Activated CD4-positive, alpha-beta T cell treated with anti-CD3 and anti-CD28 coated beads, Interleukin-2, amount 10 ng/mL, durations not matched to agents 7 days and 5 days (primary cell): ENCODE measurements around the gene EXOSC2. TPM values are rescaled to one million over a fixed set of nuclear protein-coding genes. Genes with fewer than 3 reads are reported as not detected.

Experiments
- CTCF ChIA-PET: fragments of 350-600 bp; sonication (Branson Sonifier 250); formaldehyde crosslinking; loops from one replicate; lab custom pipeline; 2021; ENCODE audit warnings: antibody characterized with exemption; lab: Charles Lee
- POLR2A ChIA-PET: fragments of 350-600 bp; sonication (Branson Sonifier 250); formaldehyde crosslinking; loops from one replicate; lab custom pipeline; 2021; ENCODE audit warnings: antibody characterized with exemption; lab: Charles Lee
- DNase-seq: peaks from one replicate; pipeline ENCODE4 v3.0.0-alpha.2; 2020
- H3K27ac Mint-ChIP-seq: one replicate; pipeline ENCODE4 v1.8.0; 2021; ENCODE audit warnings: mild to moderate bottlenecking, moderate library complexity, mixed read lengths
- H3K27me3 Mint-ChIP-seq: one replicate; pipeline ENCODE4 v1.8.0; 2021; ENCODE audit warnings: mixed read lengths
- H3K36me3 Mint-ChIP-seq: one replicate; pipeline ENCODE4 v1.8.0; 2021; ENCODE audit warnings: low read depth, mixed read lengths
- H3K4me1 Mint-ChIP-seq: one replicate; pipeline ENCODE4 v1.8.0; 2021; ENCODE audit warnings: mixed read lengths
- H3K4me3 Mint-ChIP-seq: one replicate; pipeline ENCODE4 v1.8.0; 2021; ENCODE audit warnings: mild to moderate bottlenecking, moderate library complexity, mixed read lengths
- H3K9me3 Mint-ChIP-seq: one replicate; pipeline ENCODE4 v1.8.0; 2021; ENCODE audit warnings: mixed read lengths
- total RNA-seq, 2 experiments: library from RNA; stranded (reverse); gene quantifications; one replicate each; pipeline ENCODE4 v1.2.3, GENCODE V29; 2021

EXOSC2 gene
- total RNA-seq, 2 experiments from 2014 or later: 49.7 to 60.8 TPM

DNA sequence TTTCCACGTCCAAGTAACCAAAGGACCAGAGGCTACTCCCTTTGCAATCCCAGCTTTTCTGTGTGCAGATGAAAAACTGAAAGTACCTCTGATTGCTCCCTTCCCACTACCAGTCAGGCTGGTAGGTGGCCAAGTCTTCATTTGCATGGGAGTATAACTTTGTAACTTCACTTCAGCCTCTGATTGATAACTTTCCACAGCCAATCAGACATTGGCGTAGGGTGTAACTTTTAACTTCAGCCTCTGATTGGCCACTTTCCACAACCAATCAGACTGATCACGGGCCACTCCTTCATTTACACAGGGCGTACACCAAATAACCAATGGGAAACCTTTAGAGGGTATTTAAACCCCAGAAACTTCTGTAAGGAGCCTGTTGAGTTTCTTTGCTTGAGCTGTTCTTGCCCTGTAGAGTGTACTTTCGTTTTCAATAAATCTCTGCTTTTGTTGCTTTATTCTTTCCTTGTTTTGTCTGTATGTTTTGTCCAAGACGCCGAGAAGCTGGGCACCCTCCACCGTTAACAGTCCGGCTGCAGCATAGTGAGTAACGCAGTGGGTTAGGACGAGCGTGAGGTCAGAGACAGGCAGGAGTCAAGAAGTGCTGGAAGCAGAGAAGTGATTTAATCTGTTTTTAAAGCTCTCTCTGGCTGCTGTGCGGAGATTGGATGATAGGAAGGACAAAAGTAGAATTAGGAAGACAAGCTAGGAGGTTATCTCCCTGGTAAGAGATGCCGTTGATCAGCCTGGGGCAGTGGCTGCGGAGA lies 3.5 kb upstream of the EXOSC2 start:
- Mint-ChIP-seq H3K27ac (no peak overlapping the region), H3K4me3 (no peak overlapping the region), H3K36me3 (peaks cover 9% of the 10 kb centered on the region), H3K9me3 (peaks cover 2% of the 10 kb centered on the region), H3K27me3 (peaks cover 3% of the 10 kb centered on the region), H3K4me1 (peaks cover 41% of the 10 kb centered on the region)
- DNase-seq: no peak
- ChIA-PET POLR2A (no interaction called here), CTCF (interaction anchor here (0.9 to 1.3 kb wide), 2 partner anchors 11 to 106 kb away, joined by 4 read pairs; no protein-coding TSS in a partner anchor)

DNA sequence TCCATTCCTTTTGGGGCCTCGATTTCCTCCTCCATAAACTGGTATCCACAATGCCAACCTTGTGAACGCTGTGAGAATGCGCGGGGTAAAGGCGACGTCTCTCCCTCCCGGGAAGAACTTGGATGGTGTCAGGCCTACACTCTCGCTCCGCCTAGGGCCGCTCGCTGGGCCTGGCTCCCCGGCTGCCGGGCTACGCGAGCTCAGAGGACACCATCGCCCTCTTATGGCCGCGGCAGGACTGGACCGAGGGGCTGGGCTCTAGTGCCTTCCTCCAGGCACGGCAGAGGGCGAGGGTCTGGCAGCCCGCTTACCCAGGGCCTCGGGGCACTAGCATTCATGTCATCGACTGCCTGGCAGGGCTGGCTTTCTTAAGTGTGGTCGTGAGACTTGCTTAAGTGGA lies 1.3 kb upstream of the EXOSC2 start:
- Mint-ChIP-seq H3K27me3 (peaks cover 3% of the 10 kb centered on the region), H3K4me1 (peaks cover 60% of the 10 kb centered on the region), H3K27ac (peak overlapping the region; percentile 58), H3K36me3 (peaks cover 27% of the 10 kb centered on the region), H3K9me3 (peaks cover 2% of the 10 kb centered on the region), H3K4me3 (no peak overlapping the region)
- no peak for DNase-seq
- CTCF ChIA-PET: interaction anchor here (1.3 to 2.2 kb wide), 3 partner anchors 9 to 14 kb away, joined by 5 to 10 read pairs (median 7); no protein-coding TSS in a partner anchor
- POLR2A ChIA-PET: no interaction called here

DNA sequence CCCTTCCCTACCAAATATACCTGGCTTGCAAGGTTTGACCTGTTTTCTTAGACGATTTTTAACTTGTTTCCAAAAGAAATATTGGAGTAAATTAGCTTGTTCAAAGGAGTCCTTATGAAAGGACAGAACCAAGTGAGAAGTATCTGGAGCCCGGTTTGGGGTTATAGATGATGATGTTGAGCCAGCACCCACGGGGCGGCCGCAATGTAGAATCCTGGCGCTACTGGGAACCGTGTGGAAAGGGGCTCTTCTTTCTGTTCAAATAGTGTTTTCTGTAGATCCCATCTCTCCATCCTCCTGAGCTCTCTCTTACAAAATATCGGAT lies 517 bp upstream of the EXOSC2 start:
- POLR2A ChIA-PET: interaction anchor here (0.6 kb wide), 1 partner anchor 146 kb away, joined by 9 read pairs; no protein-coding TSS in a partner anchor
- Mint-ChIP-seq H3K36me3 (peaks cover 32% of the 10 kb centered on the region), H3K27ac (peak overlapping the region; percentile 95), H3K4me3 (peak overlapping the region; percentile 94), H3K9me3 (peaks cover 2% of the 10 kb centered on the region), H3K27me3 (no peaks in the 10 kb centered on the region), H3K4me1 (peaks cover 56% of the 10 kb centered on the region)
- CTCF ChIA-PET: interaction anchor here (1.3 to 2.2 kb wide), 3 partner anchors 8 to 14 kb away, joined by 5 to 10 read pairs (median 7); no protein-coding TSS in a partner anchor
- DNase-seq: no peak

DNA sequence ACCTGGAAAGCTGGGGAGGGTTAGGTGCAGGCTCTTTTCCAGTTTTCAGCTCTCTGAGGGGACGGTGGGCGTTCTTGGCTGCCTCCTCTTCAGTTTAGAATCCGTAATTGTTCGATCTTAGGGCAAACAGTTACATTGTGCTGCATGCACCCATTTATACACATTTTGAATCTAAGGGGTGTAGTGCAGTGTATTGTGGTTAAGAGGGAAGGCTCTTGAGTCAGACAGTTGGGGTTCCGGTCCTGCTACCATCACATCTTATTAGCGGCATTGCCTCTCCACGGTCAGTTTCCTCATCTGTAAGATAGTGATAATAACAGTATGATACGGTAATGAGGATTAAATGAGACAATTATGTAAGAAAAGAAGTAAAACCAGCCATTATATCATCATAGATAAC lies 625 bp downstream of the EXOSC2 start:
- peaks cover 2% of the 10 kb centered on the region for H3K9me3 Mint-ChIP-seq
- H3K4me3 Mint-ChIP-seq: peak overlapping the region; percentile 94
- H3K27me3 Mint-ChIP-seq: no peaks in the 10 kb centered on the region
- peak; percentile 16 for DNase-seq
- ChIA-PET CTCF (interaction anchor here (1.5 kb wide), 1 partner anchor 12 kb away, joined by 7 read pairs; no protein-coding TSS in a partner anchor), POLR2A (no interaction called here)
- H3K27ac Mint-ChIP-seq: peak overlapping the region; percentile 95
- peaks cover 63% of the 10 kb centered on the region for H3K4me1 Mint-ChIP-seq
- H3K36me3 Mint-ChIP-seq: peaks cover 42% of the 10 kb centered on the region

DNA sequence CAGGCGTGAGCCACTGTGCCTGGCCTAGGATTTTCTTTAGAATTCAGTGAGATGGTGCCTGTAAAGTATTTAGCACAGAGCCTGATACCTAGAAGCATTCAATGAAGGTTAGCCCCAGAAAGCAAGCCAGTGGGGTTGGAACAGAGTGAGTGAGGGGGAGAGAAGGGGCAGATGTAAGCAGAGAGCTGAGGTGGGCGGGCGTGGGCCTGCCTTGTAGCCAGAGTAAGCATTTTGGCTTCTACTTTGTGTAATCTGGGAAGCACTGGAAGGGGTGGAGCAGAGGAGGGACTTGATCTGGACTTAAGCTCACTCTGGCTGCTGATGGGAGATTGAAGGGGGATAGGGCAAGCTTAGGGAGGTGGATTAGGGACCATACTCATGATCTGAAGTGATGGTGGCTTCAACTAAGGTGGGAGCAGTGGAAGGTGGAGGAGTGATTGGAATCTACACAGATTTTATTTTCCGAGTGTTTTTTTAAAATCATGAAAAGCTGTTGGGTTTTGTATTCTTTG lies 2.6 kb downstream of the EXOSC2 start:
- CTCF ChIA-PET: no interaction called here
- no peak for DNase-seq
- peaks cover 46% of the 10 kb centered on the region for H3K36me3 Mint-ChIP-seq
- H3K4me3 Mint-ChIP-seq: no peak overlapping the region
- H3K4me1 Mint-ChIP-seq: peaks cover 54% of the 10 kb centered on the region
- POLR2A ChIA-PET: interaction anchor here (0.6 kb wide), 2 partner anchors 13 to 350 kb away, joined by 3 to 9 read pairs; no protein-coding TSS in a partner anchor
- peaks cover 2% of the 10 kb centered on the region for H3K9me3 Mint-ChIP-seq
- H3K27me3 Mint-ChIP-seq: no peaks in the 10 kb centered on the region
- peak overlapping the region; percentile 13 for H3K27ac Mint-ChIP-seq

DNA sequence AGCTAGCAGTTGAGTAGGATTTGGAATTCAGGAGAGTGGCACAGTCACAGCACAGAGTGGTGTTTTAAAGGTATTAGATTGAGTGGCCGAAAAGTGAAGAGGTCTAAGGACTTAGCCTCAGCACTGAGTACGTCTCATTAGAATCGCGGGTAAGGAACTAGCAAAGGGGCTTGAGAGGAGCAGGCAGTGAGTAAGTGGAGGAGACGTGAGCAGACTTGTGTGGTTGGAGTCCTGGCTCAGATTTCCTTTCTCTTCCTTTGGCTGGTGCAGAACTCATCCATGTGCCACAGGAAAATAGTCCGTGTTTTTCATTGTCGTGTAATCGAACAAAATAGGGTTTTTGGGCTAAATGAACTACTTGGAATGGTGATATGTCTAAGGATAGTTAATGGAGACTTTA lies 3.4 kb downstream of the EXOSC2 start:
- POLR2A ChIA-PET: interaction anchor here (0.6 kb wide), 1 partner anchor 350 kb away, joined by 9 read pairs; no protein-coding TSS in a partner anchor
- no peak for DNase-seq
- CTCF ChIA-PET: no interaction called here
- H3K4me3 Mint-ChIP-seq: no peak overlapping the region
- H3K27me3 Mint-ChIP-seq: no peaks in the 10 kb centered on the region
- peaks cover 47% of the 10 kb centered on the region for H3K36me3 Mint-ChIP-seq
- H3K4me1 Mint-ChIP-seq: peaks cover 54% of the 10 kb centered on the region
- no peak overlapping the region for H3K27ac Mint-ChIP-seq
- H3K9me3 Mint-ChIP-seq: peaks cover 2% of the 10 kb centered on the region

DNA sequence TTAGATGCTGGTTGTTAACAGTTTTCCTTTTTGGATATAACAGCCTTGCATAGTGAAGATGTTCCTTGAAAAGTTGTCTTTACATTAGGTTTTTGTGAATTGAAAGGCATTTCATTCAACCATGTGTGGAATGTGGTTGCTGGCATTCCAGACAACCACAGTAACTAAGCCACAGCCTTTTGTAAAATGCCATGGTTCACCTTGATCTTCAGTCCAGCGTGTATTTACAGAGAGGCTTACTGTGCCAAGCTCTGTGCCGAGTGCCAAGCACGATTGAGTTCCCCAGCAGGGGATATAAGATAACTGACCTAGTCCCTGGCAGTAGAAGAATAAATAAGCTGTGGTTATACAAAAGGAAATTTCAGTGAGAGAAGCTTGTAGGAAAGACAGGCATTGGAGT lies 4.9 kb downstream of the EXOSC2 start:
- no peaks in the 10 kb centered on the region for H3K9me3 Mint-ChIP-seq
- POLR2A ChIA-PET: no interaction called here
- no peak overlapping the region for H3K4me3 Mint-ChIP-seq
- peaks cover 45% of the 10 kb centered on the region for H3K4me1 Mint-ChIP-seq
- CTCF ChIA-PET: interaction anchor here (1.1 kb wide), 1 partner anchor 15 kb away, joined by 3 read pairs; no protein-coding TSS in a partner anchor
- no peak overlapping the region for H3K27ac Mint-ChIP-seq
- H3K27me3 Mint-ChIP-seq: no peaks in the 10 kb centered on the region
- peaks cover 56% of the 10 kb centered on the region for H3K36me3 Mint-ChIP-seq
- no peak for DNase-seq

DNA sequence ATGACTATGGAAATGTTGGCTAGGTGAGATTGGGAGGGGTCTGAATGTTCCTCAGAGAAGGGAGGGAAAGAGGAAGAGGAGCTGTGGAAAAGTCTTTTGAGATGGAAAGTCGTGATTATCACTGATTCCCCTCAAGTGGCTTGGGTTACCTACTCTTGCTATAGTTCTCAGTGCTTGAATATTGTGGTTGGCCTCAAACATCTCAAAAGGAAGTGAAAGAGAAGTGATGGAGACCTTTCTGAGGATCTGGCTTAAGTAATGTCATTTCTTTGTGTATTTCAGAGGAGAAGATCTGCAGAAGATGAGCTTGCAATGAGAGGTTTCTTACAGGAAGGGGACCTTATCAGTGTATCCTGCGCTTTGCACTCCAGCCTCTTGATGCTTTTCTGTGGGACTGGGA lies 5.5 kb downstream of the EXOSC2 start:
- Mint-ChIP-seq H3K4me3 (no peak overlapping the region), H3K27ac (no peak overlapping the region), H3K27me3 (no peaks in the 10 kb centered on the region), H3K36me3 (peaks cover 62% of the 10 kb centered on the region), H3K4me1 (peaks cover 45% of the 10 kb centered on the region), H3K9me3 (no peaks in the 10 kb centered on the region)
- ChIA-PET CTCF (interaction anchor here (1.1 to 2.9 kb wide), 3 partner anchors 11 to 348 kb away, joined by 3 to 21 read pairs (median 5); no protein-coding TSS in a partner anchor), POLR2A (no interaction called here)
- DNase-seq: no peak

DNA sequence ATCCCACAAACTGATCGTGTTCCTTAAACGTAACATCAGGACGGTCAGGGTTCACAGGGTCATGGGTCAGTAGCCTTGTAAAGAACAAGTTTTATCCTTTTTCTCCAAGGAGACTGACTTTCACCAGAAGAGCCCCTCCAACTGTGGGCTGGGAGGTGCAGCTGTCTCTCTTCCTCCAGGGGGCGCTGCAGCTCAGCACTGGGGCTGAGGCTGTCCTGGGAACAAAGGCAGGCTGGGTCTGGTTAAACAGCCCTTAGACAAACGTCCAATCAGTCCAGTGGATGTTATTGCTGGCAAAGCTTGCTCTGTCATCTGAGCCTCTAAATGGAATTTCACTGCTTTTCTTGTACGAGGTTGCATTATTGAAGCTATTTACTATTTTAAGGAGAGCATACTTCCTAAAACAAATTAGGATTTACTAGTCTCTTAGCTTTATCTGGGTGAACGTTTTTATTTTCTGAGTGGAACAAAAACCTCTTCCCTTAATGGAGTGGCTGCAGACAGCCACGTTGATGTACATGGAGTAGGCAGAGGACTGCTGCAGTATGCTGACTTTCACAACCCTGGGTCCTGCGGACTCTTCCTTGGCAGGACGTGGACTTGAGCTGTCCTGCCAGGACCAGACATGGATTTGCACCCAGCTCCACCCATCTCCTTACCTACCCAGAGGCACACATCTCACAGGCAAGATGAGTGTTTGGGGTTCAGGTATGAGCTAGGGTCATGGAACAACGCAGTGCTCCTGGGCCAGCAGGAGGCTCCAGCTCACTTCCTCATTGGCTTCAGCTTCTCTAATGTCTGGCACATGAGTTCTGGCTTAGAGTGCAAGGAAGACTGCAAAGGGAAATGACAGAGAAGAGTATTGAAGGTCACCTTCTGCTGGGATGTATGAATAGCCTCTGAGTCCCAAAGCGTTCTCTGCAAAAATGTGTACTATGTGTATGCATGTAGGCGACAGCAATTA lies 7.8 kb downstream of the EXOSC2 start:
- Mint-ChIP-seq H3K4me1 (peaks cover 28% of the 10 kb centered on the region), H3K4me3 (no peak overlapping the region), H3K27me3 (no peaks in the 10 kb centered on the region), H3K27ac (no peak overlapping the region), H3K36me3 (peaks cover 54% of the 10 kb centered on the region), H3K9me3 (no peaks in the 10 kb centered on the region)
- DNase-seq: peak; percentile 76
- ChIA-PET CTCF (interaction anchor here (0.6 to 2.9 kb wide), 23 partner anchors 8 to 973 kb away, joined by 3 to 21 read pairs (median 3); partner anchors contain the start of gene EXOSC2), POLR2A (interaction anchor here (0.6 kb wide), 1 partner anchor 32 kb away, joined by 6 read pairs; no protein-coding TSS in a partner anchor)

DNA sequence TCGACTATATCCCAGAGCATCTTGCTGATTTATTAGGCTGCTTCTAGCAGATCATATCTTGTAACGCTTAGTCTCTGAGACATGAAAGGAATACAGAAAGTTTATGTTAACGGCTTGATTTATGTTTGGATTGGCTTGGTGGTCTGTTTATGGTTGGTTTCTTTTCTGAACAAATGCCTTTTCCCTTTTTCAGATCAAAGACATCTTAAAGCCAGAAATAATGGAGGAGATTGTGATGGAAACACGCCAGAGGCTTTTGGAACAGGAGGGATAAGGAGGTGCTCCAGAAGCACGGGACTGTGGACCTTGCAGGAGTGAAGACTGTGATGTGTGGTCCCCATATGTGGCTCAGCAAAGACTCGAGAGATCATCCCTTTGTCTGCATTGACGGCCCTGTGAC lies 9.9 kb downstream of the EXOSC2 start:
- ChIA-PET CTCF (no interaction called here), POLR2A (no interaction called here)
- Mint-ChIP-seq H3K36me3 (peaks cover 36% of the 10 kb centered on the region), H3K4me3 (no peak overlapping the region), H3K9me3 (no peaks in the 10 kb centered on the region), H3K27me3 (no peaks in the 10 kb centered on the region), H3K4me1 (peaks cover 10% of the 10 kb centered on the region), H3K27ac (no peak overlapping the region)
- no peak for DNase-seq

DNA sequence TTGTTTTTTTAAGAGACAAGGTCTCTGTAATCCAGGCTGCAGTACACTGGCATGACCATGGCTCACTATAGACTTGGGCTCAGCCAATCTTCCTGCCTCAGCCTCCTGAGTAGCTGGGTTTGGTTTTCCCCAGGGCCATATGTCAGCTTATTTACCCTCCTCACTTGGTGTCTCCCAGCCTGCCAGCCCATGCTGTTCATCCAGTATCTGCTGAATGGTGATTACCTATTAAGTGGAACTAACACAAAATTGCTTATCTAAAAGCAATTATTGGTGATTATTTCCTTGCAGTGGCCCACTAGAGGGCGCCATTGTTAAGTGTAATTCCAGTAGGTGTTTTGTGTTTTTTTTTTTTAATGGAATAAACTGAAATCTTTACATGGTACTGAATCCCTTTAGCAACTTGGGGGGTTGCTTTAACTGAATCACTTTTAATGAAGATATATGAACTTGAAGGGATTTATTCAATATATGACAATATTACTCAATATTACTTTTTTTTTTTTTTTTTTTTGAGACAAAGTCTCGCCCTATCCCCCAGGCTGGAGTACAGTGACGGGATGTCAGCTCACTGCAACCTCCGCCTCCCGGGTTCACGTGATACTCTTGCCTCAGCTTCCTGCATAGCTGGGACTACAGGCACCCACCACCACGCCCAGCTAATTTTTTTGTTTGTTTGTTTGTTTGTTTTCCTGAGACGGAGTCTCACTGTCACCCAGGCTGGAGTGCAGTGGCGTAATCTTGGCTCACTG lies 13.8 kb downstream of the EXOSC2 start:
- Mint-ChIP-seq H3K9me3 (no peaks in the 10 kb centered on the region), H3K4me3 (no peak overlapping the region), H3K27me3 (no peaks in the 10 kb centered on the region), H3K36me3 (peaks cover 20% of the 10 kb centered on the region), H3K4me1 (peaks cover 3% of the 10 kb centered on the region), H3K27ac (no peak overlapping the region)
- peak; percentile 84 for DNase-seq
- CTCF ChIA-PET: interaction anchor here (0.6 to 2.2 kb wide), 5 partner anchors 14 to 255 kb away, joined by 3 to 6 read pairs (median 5); partner anchors contain the start of gene EXOSC2
- POLR2A ChIA-PET: interaction anchor here (0.6 kb wide), 1 partner anchor 127 kb away, joined by 3 read pairs; no protein-coding TSS in a partner anchor
